Airway epithelial cell (primary cell): ENCODE measurements around the gene AK3. TPM values are rescaled to one million over a fixed set of nuclear protein-coding genes. Genes with fewer than 3 reads are reported as not detected.

Experiments used
- total RNA-seq: library from RNA; depleted of rRNA; stranded (reverse); fragments of >200 nt; gene quantifications from 2 replicates; pipeline ENCODE4 v1.2.3, GENCODE V29; 2015

AK3 gene
- 50.4 and 53.7 TPM in 2 replicates for total RNA-seq

GRCh38 chr9:4740638-4741364, at the start of gene AK3:
Gene AK3, minus strand, starts transcription at chr9:4741202. Its CDS starts 115 bp downstream, at chr9:4741087.

GRCh38 chr9:4679268-4680172, 61.5 kb downstream of the AK3 start, which contains the start of gene CDC37L1:
Gene CDC37L1, plus strand, starts transcription at chr9:4679569. Its CDS starts 199 bp downstream, at chr9:4679768.

GRCh38 chr9:4666042-4666699, 74.8 kb downstream of the AK3 start, which contains the start of gene SPATA6L:
Gene SPATA6L, minus strand, starts transcription at chr9:4666480. Its CDS starts 230 bp downstream, at chr9:4666250.

GRCh38 chr9:4662108-4662988, 78.7 kb downstream of the AK3 start, which contains the start of gene PLPP6:
Gene PLPP6, plus strand, starts transcription at chr9:4662294. Its CDS starts 82 bp downstream, at chr9:4662376.

Other genes starting within 250 kb of the AK3 start
- 9.3 and 9.4 TPM in 2 replicates for gene PLPP6, start 78.9 kb downstream of the AK3 start, total RNA-seq
- 0.23 and 1.1 TPM in 2 replicates for gene SPATA6L, start 74.7 kb downstream of the AK3 start, total RNA-seq
- gene CDC37L1, start 61.6 kb downstream of the AK3 start, total RNA-seq: 10.0 and 16.2 TPM in 2 replicates
- 23.5 and 27.3 TPM in 2 replicates for gene RCL1, start 51.7 kb upstream of the AK3 start, total RNA-seq
- gene JAK2, start 244.1 kb upstream of the AK3 start, total RNA-seq: 7.7 and 9.3 TPM in 2 replicates